Dendritic cell treated with granulocyte-macrophage colony-stimulating factor and Interleukin-4, amounts not matched to agents 40 ng/mL and 50 ng/mL, for 4 days (primary cell): ENCODE results near the gene HIBADH.

ENCODE experiments used
- H3K27ac Mint-ChIP-seq: one replicate; pipeline ENCODE4 v1.8.0; 2022; ENCODE audit warnings: mild to moderate bottlenecking, mixed read lengths
- H3K27me3 Mint-ChIP-seq: one replicate; pipeline ENCODE4 v1.8.0; 2022; ENCODE audit warnings: mild to moderate bottlenecking, mixed read lengths
- H3K36me3 Mint-ChIP-seq: one replicate; pipeline ENCODE4 v1.8.0; 2022; ENCODE audit warnings: low read depth, mixed read lengths
- H3K4me1 Mint-ChIP-seq: one replicate; pipeline ENCODE4 v1.8.0; 2022; ENCODE audit warnings: low read depth, mixed read lengths
- H3K4me3 Mint-ChIP-seq: one replicate; pipeline ENCODE4 v1.8.0; 2022; ENCODE audit warnings: mild to moderate bottlenecking, moderate library complexity, mixed read lengths
- H3K9me3 Mint-ChIP-seq: one replicate; pipeline ENCODE4 v1.8.0; 2022; ENCODE audit warnings: mixed read lengths
- intact Hi-C: fragments of 100-400 bp; cut with micrococcal nuclease; formaldehyde crosslinking; loops from one replicate; pipeline ENCODE4 v1.15.0; 2022

The HIBADH gene

GRCh38 chr7:27614095-27614494, 48.6 kb downstream of the HIBADH start:
- intact Hi-C loops = no loop called here
- H3K9me3 Mint-ChIP-seq = peaks cover 28% of the 10 kb centered on the region
- no peak overlapping the region for H3K27ac Mint-ChIP-seq
- H3K4me3 Mint-ChIP-seq = no peak overlapping the region
- H3K36me3 Mint-ChIP-seq = peaks cover 29% of the 10 kb centered on the region
- H3K4me1 Mint-ChIP-seq = peaks cover 6% of the 10 kb centered on the region
- H3K27me3 Mint-ChIP-seq = no peaks in the 10 kb centered on the region

GRCh38 chr7:27611059-27611458, 51.6 kb downstream of the HIBADH start:
- intact Hi-C loops = no loop called here
- peaks cover 5% of the 10 kb centered on the region for H3K36me3 Mint-ChIP-seq
- H3K27ac Mint-ChIP-seq = no peak overlapping the region
- no peaks in the 10 kb centered on the region for H3K27me3 Mint-ChIP-seq
- peaks cover 6% of the 10 kb centered on the region for H3K9me3 Mint-ChIP-seq
- peaks cover 4% of the 10 kb centered on the region for H3K4me1 Mint-ChIP-seq
- no peak overlapping the region for H3K4me3 Mint-ChIP-seq

DNA sequence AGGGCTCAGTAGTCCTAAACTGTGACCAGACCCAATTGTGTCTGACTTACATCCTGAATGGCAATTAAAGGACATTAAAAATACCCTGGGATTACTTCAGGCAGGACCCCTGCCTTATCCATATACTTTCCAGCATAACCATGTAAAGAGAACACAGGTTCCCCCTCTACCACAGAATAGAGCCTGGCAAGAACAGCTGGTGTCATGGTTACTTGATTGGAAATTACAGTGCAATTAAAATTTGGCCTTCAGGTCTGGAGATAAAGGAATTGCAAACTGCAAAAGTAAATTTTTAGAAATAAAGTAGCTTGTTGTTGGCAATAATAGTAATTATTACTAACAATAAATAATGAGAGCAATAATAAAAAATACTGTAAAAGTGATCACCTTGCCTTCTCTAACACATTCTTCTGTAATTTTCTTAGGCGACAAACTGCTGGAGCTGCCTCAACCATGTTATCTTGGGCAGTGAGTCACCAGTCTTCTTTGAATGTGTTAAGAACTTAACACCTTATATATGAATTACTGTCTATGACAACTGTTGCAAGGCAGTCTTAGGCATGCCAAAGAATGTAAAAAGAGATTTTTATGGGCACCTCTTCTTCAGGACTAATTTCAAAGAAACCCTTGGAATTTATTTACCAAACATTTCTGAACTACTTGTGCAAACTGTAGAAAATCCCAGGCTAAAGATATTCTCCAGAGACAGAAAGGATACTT, 53.7 kb downstream of the HIBADH start:
- no peaks in the 10 kb centered on the region for H3K9me3 Mint-ChIP-seq
- H3K27ac Mint-ChIP-seq = no peak overlapping the region
- no peaks in the 10 kb centered on the region for H3K36me3 Mint-ChIP-seq
- intact Hi-C loops = no loop called here
- H3K27me3 Mint-ChIP-seq = no peaks in the 10 kb centered on the region
- no peak overlapping the region for H3K4me3 Mint-ChIP-seq
- no peaks in the 10 kb centered on the region for H3K4me1 Mint-ChIP-seq

- Mint-ChIP-seq H3K27ac (no peak overlapping the region), H3K27me3 (no peaks in the 10 kb centered on the region), H3K36me3 (no peaks in the 10 kb centered on the region), H3K4me3 (no peak overlapping the region), H3K9me3 (no peaks in the 10 kb centered on the region), H3K4me1 (no peaks in the 10 kb centered on the region)
- intact Hi-C loops = no loop called here
These were observed 55.5 kb downstream of the HIBADH start for GRCh38 chr7:27607210-27607606.

DNA sequence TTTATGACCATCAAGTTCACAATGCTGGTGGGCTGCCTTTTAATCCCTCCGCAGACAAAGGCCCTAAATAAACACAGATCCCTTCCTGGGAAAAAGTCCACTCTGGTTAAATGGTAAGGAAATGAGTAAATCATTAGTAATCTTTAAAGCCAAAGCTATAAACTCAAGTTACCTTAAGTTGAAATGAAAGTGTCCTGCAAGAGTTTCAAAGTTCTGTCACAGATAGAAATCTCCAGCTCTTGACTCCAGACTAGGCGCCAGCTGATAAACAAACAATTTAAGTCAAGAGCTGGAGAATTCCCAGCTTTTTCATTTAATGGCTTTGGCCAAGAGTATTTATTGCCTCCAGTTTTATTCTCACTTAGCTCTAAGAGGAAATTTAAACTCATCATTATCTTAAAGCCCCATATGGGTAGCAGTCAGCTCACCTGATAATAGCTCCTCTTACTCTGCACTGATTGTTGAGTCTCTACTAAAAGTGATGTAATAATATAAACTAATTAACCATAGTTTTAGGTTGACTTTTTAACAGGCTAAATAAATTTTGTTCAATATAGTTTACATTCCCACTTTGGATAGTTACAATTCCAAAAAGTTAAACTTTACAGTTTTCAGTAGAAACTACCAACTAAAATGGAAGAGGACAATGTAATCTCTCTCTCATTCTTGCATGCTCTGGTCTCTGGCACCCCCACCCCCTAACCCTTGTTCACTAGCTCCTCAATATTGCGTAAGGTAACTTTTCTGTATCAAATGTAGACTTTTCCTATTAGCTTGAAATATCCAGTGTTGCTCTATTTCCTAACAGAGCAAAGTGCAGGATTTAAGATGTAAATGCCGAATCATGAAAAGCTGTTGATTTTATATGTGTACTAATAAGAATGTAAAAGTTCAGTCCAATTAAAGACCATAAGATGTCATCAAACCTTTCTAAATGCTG, 56.1 kb downstream of the HIBADH start:
- intact Hi-C loops = no loop called here
- no peak overlapping the region for H3K4me3 Mint-ChIP-seq
- no peak overlapping the region for H3K27ac Mint-ChIP-seq
- no peaks in the 10 kb centered on the region for H3K4me1 Mint-ChIP-seq
- no peaks in the 10 kb centered on the region for H3K9me3 Mint-ChIP-seq
- no peaks in the 10 kb centered on the region for H3K27me3 Mint-ChIP-seq
- no peaks in the 10 kb centered on the region for H3K36me3 Mint-ChIP-seq

DNA sequence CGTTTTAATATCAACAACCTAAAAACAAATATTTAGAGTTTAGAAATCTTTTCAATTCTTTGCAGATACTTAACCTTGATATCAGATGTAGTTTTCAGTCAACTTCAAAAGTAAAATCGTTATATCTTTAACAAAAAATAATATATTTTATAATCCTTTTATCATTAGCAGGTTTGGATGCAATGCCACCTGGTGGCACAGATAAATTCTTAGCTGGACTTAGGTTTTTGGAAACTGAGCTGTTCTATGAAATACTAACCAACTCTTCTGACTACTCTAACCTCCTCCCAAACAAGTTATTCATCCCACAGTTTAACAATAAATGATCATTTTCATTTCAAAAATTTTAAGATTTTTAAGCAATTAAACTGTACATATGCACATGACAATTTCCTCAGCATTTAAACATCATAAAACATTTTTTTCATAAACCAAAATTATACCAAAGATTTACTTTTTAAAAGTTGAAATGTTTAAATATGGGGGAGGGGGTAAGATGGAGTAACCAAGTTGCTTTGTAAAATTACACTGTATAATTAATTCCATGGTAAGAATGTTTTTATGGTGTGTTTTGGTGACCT, 56.9 kb downstream of the HIBADH start:
- intact Hi-C loops = no loop called here
- no peaks in the 10 kb centered on the region for H3K27me3 Mint-ChIP-seq
- H3K27ac Mint-ChIP-seq = no peak overlapping the region
- no peaks in the 10 kb centered on the region for H3K9me3 Mint-ChIP-seq
- no peak overlapping the region for H3K4me3 Mint-ChIP-seq
- H3K36me3 Mint-ChIP-seq = no peaks in the 10 kb centered on the region
- no peaks in the 10 kb centered on the region for H3K4me1 Mint-ChIP-seq

GRCh38 chr7:27605283-27605682, 57.4 kb downstream of the HIBADH start:
- Mint-ChIP-seq H3K27me3 (no peaks in the 10 kb centered on the region), H3K4me1 (no peaks in the 10 kb centered on the region), H3K4me3 (no peak overlapping the region), H3K36me3 (no peaks in the 10 kb centered on the region), H3K9me3 (no peaks in the 10 kb centered on the region), H3K27ac (no peak overlapping the region)
- intact Hi-C loops = no loop called here

DNA sequence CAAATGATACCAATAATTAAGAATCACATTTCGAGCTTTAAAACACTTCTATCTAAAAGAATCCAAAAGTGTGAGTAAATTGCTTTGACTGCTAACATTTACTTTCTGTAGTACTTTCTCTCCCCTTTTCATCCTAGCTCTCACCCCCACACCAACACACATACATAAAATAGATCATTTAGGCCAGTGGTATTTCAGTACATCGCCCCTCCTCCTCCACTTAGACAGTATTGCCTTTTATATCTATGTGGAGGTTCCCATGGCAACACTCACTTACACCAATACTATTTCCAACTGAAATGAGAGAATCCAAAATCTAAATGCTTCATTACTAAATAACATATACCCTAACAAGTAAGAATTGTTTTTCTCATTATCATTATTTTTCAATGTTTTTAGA, 58.9 kb downstream of the HIBADH start:
- Mint-ChIP-seq H3K36me3 (no peaks in the 10 kb centered on the region), H3K27me3 (no peaks in the 10 kb centered on the region), H3K27ac (no peak overlapping the region), H3K4me1 (no peaks in the 10 kb centered on the region), H3K9me3 (no peaks in the 10 kb centered on the region), H3K4me3 (no peak overlapping the region)
- intact Hi-C loops = no loop called here

GRCh38 chr7:27602766-27603165, 59.9 kb downstream of the HIBADH start:
- H3K9me3 Mint-ChIP-seq = no peaks in the 10 kb centered on the region
- no peaks in the 10 kb centered on the region for H3K27me3 Mint-ChIP-seq
- no peak overlapping the region for H3K27ac Mint-ChIP-seq
- H3K4me1 Mint-ChIP-seq = no peaks in the 10 kb centered on the region
- intact Hi-C loops = no loop called here
- H3K36me3 Mint-ChIP-seq = no peaks in the 10 kb centered on the region
- no peak overlapping the region for H3K4me3 Mint-ChIP-seq

- Mint-ChIP-seq H3K4me1 (no peaks in the 10 kb centered on the region), H3K27ac (no peak overlapping the region)
- intact Hi-C loops = no loop called here
These were observed 61.5 kb downstream of the HIBADH start for GRCh38 chr7:27601217-27601616.

DNA sequence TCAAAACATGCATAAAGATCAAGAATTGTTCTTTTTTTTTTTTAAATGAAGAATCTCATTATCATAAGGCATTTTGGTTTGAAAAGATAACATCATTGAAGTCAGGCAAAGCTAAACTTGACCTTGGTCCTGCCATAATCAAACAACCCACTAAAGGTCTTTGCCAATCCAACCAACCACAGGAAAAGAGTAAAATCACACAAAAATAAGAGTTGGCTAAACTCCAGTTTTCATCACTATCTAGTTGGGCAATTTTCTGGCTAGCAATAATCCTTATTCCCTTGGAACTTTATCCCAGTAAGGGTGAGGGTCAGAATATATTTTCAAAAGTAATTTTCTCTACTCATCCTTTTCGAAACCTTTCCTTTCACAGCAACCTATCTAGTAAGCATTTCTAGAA, 62.4 kb downstream of the HIBADH start:
- H3K27ac Mint-ChIP-seq = no peak overlapping the region
- no peaks in the 10 kb centered on the region for H3K27me3 Mint-ChIP-seq
- no peaks in the 10 kb centered on the region for H3K9me3 Mint-ChIP-seq
- no peaks in the 10 kb centered on the region for H3K4me1 Mint-ChIP-seq
- no peaks in the 10 kb centered on the region for H3K36me3 Mint-ChIP-seq
- no peak overlapping the region for H3K4me3 Mint-ChIP-seq
- intact Hi-C loops = no loop called here

More at GRCh38 chr7:27601217-27601616, 61.5 kb downstream of the HIBADH start:
- Mint-ChIP-seq H3K9me3 (no peaks in the 10 kb centered on the region), H3K4me3 (no peak overlapping the region), H3K36me3 (no peaks in the 10 kb centered on the region), H3K27me3 (no peaks in the 10 kb centered on the region)

DNA sequence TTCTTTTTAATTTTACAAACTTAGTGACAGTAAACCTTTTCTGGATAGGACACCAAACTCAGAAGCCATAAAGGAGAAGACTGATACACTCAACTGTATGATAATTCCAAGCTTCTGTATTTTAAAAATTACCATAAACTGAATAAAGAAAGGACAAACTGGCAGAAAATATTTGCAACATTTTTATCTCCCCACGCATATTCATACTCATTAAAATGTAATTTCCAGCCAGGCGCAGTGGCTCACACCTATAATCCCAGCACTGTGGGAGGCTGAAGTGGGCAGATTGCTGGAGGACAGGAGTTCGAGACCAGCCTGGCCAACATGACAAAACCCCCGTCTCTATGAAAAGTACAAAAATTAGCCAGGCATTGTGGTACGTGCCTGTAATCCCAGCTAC, 67.7 kb downstream of the HIBADH start:
- no peaks in the 10 kb centered on the region for H3K4me1 Mint-ChIP-seq
- H3K9me3 Mint-ChIP-seq = no peaks in the 10 kb centered on the region
- H3K36me3 Mint-ChIP-seq = peaks cover 7% of the 10 kb centered on the region
- no peaks in the 10 kb centered on the region for H3K27me3 Mint-ChIP-seq
- no peak overlapping the region for H3K4me3 Mint-ChIP-seq
- intact Hi-C loops = no loop called here
- no peak overlapping the region for H3K27ac Mint-ChIP-seq

DNA sequence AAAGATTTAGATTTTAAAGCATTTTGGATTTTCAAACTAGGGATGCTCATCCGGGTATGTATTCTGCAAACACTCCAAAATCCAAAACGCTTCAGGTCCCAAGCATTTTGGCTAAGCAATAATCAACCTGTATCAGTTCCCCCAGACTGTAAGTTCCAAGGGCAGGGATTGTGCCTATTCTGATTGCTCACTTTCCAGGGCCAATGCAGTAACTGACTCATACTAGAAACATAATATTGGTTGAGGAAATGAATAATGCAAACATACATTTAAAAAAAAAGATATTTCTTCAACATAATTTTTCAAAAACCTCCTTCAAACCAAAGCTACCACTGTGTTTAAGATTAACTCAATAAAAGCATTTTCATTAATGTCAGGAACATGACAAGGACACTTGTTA, 69.5 kb downstream of the HIBADH start:
- Mint-ChIP-seq H3K9me3 (no peaks in the 10 kb centered on the region), H3K4me3 (no peak overlapping the region), H3K4me1 (no peaks in the 10 kb centered on the region), H3K27me3 (no peaks in the 10 kb centered on the region), H3K27ac (no peak overlapping the region), H3K36me3 (peaks cover 7% of the 10 kb centered on the region)
- intact Hi-C loops = no loop called here

GRCh38 chr7:27590416-27590815, 72.3 kb downstream of the HIBADH start:
- Mint-ChIP-seq H3K9me3 (no peaks in the 10 kb centered on the region), H3K4me1 (peaks cover 5% of the 10 kb centered on the region)
- intact Hi-C loops = no loop called here

More at GRCh38 chr7:27590416-27590815, 72.3 kb downstream of the HIBADH start:
- H3K27me3 Mint-ChIP-seq = no peaks in the 10 kb centered on the region
- peaks cover 12% of the 10 kb centered on the region for H3K36me3 Mint-ChIP-seq
- H3K27ac Mint-ChIP-seq = no peak overlapping the region
- H3K4me3 Mint-ChIP-seq = no peak overlapping the region
